ENCODE results near the gene PRR20G.

Gene PRR20G

DNA sequence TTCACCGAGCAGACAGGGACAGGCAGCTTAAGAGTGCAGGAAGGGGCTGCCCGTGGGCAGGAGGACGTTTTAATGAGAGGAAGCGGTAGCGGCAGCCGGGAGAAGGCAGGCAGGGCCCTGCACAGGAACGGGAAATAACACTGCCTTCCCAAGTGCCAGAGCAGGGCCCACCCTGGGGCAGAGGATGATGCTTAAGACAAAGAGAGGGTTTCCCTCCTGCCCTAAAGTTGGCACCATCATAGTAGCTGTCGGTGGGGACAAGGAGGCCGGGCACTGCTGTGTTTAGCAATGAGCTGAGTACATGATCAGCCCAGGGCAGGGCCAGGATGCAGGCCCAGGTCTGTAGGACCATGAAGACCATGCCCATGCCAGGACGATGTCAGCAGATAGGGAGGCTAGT lies 21.7 kb downstream of the PRR20G start:
- intact Hi-C loops (cut with DNase I): no loop called here
- no peak for DNase-seq

DNA sequence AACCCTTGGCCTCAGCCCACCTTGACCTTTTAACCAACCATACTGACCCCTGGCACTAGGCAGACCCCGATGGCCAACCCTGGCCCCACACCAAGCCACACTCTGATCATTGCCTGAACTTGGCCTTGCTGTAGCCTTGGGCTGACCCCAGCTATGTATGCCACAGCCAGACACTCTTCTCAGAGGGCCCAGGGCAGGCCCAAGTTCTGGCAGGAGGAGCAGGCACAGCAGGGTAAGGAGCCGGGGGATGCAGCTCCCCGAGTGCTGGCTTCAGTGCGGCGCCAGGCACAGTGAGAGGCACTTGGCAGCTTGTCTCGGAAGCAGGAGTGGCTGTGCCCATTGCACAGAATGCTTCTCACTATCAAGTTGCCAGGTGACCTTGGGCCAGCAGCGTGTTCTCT lies 22.3 kb downstream of the PRR20G start:
- intact Hi-C loops (cut with DNase I): no loop called here
- DNase-seq: no peak

DNA sequence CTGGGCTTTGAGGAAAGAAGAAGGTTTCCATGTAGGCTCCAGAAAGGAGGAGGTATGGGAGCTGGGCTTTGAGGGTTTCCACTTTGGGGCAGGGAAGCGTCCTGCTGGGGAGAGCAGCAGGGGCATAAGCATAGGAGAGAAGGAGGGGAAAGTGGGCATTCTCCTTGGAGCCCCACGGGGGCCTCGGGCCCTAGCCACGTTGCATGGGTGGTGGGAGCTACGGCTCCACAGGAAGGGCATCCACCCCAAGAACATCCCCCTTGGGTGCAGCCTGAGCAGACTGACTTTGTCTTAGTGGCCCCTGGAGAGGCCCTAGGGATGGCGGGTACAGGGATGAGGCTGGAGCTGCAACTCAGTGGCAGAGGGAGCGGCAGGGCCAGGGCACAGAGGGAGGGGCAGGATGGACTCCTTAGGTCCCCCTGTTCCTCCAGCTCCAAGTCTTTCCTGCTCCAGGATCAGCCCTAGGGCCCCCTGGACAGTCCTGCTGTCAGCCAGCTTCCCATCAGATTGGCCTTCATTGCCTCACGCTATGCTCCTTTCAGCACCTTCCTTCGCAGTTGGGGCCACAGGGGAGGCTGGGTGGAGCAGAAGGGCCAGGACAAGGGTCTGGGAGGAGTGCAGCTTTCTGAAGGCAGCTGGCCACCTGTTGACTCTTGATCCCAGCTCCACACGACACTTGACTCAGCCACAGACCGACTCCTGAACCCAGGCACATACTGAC lies 22.9 kb downstream of the PRR20G start:
- intact Hi-C loops (cut with DNase I): no loop called here
- no peak for DNase-seq

DNA sequence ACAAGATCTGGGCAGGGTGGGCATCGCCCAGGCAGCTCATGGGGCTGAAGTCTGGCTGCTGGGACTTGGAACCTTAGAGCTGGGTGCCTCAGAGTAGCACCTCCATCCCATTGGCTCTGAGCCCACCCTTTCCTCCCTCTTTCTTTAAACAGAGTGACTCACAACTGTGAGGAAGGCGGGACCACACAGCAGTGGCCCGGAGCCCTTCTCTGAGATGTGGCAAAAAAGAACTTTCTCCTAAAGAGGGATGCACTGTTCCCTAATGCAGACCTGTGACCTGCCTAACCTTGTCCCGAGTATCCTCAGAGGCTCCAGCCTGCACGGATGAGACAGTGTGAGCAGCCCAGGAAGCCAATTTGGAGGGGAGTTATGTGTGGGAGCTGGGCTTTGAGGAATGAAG lies 23.6 kb downstream of the PRR20G start:
- intact Hi-C loops (cut with DNase I): no loop called here

DNA sequence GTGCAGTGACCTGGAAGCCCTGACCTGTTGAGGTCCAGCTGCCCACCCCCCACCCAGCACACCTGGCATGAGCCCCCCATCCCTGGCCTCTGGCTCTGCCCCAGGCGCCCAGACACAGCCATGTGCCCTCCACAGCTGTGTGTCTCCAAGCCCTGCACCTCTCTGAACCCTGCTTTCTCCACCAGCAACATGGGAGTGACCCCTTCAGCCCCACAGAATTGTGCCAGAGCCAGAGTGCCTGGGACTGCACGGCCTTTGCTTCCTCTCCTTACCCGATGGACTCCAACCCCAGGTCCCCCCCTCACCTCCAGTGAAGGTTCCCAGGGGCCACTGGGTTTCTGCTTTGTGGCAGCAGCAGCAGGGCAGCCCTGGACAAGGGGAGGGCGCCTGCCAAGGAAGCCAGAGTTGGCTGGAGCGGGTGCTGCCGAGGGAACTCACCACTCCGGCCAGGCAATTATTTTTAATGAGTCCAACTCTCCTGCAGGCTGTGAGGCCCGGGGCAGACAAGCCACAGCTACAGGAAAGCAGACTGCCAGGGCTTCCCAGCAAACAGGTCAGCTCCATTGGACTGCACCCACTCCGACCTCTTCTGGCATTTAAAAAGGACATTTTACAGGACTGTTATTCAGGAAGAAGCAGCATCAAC lies 24.1 kb downstream of the PRR20G start:
- DNase-seq: peak in 27 of 42 donors; percentile 7 to 72 (median 42)
- intact Hi-C loops (cut with DNase I): no loop called here

More for the DNA sequence above, 23.6 kb downstream of the PRR20G start:
- DNase-seq: no peak

- intact Hi-C loops (cut with DNase I): no loop called here
- no peak for DNase-seq
Measured at GRCh38 chr3:127263037-127263436, 24.8 kb downstream of the PRR20G start.

DNA sequence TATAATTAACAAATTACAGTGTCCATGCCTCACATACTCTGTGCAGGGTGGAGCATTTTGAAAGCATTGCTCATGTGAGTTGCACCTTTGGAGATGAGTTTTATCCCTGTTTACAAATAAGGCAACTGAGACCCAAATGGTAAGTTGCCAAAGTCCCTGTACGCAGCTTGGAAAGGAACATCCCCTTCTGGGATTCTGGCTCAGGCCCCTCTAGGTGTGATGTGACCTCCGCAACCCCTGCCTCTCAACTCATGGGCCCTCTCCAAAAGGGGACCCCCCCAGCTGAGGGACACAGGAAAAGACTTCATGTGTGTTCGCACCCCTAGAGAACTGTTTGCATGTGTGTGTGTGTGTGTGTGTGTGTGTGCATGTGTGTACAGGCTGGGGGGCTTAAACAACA lies 25.3 kb downstream of the PRR20G start:
- no peak for DNase-seq
- intact Hi-C loops (cut with DNase I): no loop called here

DNA sequence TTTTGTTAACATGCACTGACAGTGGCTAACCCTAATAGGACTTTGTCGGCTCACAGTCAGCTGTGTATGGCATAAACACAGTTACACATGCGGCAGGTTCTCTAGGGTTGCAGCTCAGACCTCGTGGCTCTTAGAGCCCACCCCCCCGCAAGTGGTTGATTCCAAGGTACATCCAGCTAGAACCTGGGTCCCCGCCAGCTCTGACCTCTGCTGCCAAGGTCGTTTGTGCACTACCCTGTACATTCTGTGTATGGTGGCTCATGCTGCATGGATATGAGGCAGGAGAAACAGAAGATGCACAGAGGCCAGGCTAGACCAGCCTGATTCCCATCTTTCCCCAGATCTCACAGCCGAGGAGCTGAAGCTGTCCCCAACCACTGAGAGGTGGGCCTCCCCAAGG lies 25.9 kb downstream of the PRR20G start:
- intact Hi-C loops (cut with DNase I): no loop called here
- no peak for DNase-seq

- DNase-seq: peak in 1 of 42 donors; percentile 11
- intact Hi-C loops (cut with DNase I): no loop called here
Measured at GRCh38 chr3:127260826-127261555, 26.9 kb downstream of the PRR20G start.

DNA sequence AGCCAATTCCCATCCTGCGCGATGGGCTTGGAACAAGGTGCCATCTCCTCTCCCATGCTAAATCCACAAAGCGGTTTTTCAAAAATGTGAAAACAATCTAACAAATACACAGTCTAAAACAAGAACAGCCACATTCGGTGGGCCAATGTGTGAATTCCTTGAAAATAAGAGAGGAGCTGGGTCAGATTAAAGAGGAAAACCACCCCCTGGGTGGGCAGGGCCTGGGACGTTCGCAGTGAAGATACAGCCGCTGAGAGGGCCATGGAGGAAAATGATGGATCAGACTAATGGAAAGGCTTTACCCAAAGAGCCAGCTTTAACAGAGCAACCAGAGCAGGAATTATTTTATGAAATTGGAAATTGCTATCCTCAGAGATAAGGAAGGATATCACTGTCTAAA lies 27.4 kb downstream of the PRR20G start:
- intact Hi-C loops (cut with DNase I): no loop called here
- no peak for DNase-seq

GRCh38 chr3:127259882-127260281 lies 28.0 kb downstream of the PRR20G start:
- intact Hi-C loops (cut with DNase I): no loop called here
- no peak for DNase-seq

- no peak for DNase-seq
- intact Hi-C loops (cut with DNase I): no loop called here
Measured at GRCh38 chr3:127258733-127259132, 29.1 kb downstream of the PRR20G start.

- intact Hi-C loops (cut with DNase I): no loop called here
- DNase-seq: no peak
Measured at GRCh38 chr3:127257351-127257750, 30.5 kb downstream of the PRR20G start.

DNA sequence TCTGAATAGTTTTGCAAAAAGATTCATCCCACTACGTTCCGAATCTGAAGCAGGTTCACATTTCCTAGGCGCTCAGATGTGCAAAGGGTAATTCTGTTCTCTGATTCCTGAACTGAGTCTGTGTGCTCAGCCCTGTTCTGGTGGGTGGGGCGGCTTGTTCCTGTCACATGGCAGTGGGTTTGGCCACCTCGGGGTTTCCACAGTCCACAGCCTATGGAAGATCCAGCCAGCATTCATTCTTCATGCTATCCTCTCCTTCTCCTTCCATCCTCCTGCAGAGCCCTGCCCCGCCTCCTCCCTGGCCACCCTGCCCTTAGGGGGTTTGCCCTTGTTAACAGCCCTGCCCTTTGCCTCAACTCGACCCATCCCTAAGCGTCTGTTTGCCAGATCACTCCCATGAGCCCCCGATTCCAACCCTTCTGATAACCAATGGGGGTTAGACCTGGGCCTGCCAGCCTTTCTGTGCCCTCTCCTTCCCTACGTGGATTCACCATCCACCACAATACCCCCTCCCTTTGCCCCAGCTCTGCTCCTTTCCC lies 31.0 kb downstream of the PRR20G start:
- intact Hi-C loops (cut with DNase I): no loop called here
- DNase-seq: no peak

GRCh38 chr3:127256138-127256537 lies 31.7 kb downstream of the PRR20G start:
- intact Hi-C loops (cut with DNase I): no loop called here
- no peak for DNase-seq

DNA sequence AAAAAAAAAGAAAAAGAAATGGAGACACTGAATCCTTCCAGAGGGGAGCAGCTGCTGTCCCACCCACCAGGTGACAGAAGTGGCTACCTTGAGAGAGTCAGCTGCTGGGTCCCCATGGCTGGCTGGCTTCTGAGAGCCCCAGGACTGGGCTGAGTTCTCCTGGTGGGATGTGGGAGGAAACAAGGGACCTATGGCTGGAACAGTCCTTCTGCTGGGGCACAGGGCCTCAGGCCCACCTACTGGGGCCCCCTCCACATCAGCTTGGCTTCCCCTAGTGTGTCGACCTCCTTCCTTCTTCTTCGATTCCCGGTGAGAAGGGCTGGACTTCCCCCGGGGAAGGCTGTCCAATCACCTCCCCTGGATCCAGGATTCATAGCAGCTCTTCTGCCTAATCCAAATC lies 32.3 kb downstream of the PRR20G start:
- no peak for DNase-seq
- intact Hi-C loops (cut with DNase I): no loop called here

DNA sequence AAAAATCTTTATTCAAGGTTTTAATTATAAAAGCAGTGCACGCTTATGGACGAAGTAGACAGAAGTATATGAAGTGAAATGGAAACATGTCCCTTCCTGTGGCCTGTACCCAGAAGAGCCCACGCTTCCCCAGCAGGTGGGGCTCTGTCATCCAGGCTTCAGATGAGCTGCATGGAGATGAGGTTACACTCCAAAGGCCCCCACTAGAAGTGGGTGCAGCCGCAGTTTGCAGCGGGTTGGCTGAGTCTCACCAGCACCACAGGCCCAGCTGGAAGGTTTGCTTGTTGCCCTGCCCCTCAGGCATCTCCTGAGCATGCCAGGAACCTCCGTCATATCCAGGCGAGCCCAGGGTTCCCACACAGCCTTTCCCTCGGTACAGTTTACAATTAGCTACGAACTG lies 33.1 kb downstream of the PRR20G start:
- intact Hi-C loops (cut with DNase I): no loop called here
- peak in 2 of 42 donors; percentile 9 to 11 for DNase-seq

DNA sequence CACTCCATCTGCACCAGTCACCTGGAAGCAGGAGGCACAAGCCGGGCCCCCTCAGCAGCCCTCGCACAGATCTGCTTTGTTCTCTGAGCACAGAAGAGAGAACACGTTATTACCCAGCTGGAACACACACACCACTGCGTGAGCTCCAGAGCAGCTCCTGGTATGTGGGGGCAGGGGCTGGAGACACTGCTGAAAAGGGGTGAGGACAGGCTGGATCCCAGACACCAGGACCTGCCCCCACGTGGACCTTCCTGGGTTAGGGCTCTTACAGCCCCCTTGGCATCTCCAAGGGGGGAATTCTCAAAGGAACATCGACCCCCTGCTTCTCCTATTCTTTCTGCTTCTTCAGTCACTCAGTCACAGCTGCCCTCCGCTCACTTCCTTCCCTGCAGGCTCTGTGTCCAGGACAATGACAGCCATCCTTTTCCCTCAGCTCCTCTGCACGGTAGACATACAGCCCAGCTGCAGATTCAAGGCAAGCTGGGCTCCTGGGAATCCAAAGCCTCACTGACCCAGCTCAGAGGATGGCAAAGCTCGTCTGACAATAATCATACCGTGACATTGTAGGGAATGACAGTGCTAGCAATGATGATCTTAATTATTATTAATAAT lies 33.7 kb downstream of the PRR20G start:
- intact Hi-C loops (cut with DNase I): no loop called here

DNA sequence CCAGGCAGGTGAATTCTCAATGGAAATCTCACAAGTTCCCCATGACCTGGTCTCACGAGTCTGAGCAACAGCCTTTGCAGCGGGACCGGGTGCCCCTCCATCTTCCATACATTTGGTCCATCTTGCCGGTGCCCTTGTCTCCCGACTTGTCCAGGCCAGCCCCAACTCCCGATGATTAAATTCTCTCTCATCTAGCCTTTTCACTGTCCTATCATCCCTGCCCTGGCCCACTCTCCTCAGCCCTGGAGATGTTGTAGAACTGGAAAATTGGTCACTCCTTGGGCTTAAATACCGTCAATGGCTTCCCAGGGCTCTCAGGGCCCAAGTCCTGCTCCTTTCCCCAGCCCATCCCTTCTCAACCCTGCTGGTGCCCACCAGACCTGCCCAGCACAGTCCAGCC lies 34.4 kb downstream of the PRR20G start:
- intact Hi-C loops (cut with DNase I): no loop called here
- DNase-seq: no peak

More for the DNA sequence above, 33.7 kb downstream of the PRR20G start:
- no peak for DNase-seq

- intact Hi-C loops (cut with DNase I): no loop called here
- DNase-seq: no peak
Measured at GRCh38 chr3:127252446-127252845, 35.4 kb downstream of the PRR20G start.
